Lower leg skin (tissue), 4 donors: ENCODE results near the gene NEDD4L. TPM values are rescaled to one million over a fixed set of nuclear protein-coding genes. Genes with fewer than 3 reads are reported as not detected.

Experiments
- microRNA counts, 2 donors: library from miRNA; unstranded; fragments of <30 nt; microRNA quantifications; one replicate each; lab custom pipeline; 2016
- microRNA-seq, 2 donors: library from miRNA; unstranded; fragments of <30 nt; microRNA quantifications; one replicate each; pipeline ENCODE4, GENCODE V29; 2016; ENCODE audit warnings: borderline replicate concordance in 2 of 2, borderline number of aligned reads in 1 of 2
- total RNA-seq, 4 donors: library from RNA; depleted of rRNA; stranded (reverse); fragments of >200 nt; gene quantifications; one replicate each; pipeline ENCODE4 v1.1.0, GENCODE V29; 2016

NEDD4L gene
- total RNA-seq, 4 donors from 2014 or later: 22.9 to 127 (median 35.0) TPM

MicroRNAs encoded within 50 kb of the gene (microRNA counts, 767-probe panel; counts per million panel counts)
- 0 to 358 counts per million in 2 donors for microRNA hsa-miR-122-5p (lab: Ali Mortazavi, UCI)

Small RNA genes lying within 50 kb of the gene (microRNA-seq; reads per million reads assigned to microRNA genes)
- gene MIR3591: 0 reads per million in 2 donors

Other genes with a start within 250 kb of the NEDD4L start
- 10 to 100 TPM; 21.6 to 32.1 (median 26.8) TPM for gene ATP8B1, start 240.9 kb upstream of the NEDD4L start, total RNA-seq